ENCODE data around the gene MAPKAP1. TPM values are rescaled to one million over a fixed set of nuclear protein-coding genes. Genes with fewer than 3 reads are reported as not detected.
A peak's percentile ranks its signal among the peaks of the same experiment; 100 is the strongest.
"Not testable (repeated sequence)": the region's sequence is repeated elsewhere in the genome, so short reads cannot be mapped to it uniquely, and the experiment has no call there.

The MAPKAP1 gene
- total RNA-seq, 1 donor from 2014 or later: 76.9 TPM

DNA sequence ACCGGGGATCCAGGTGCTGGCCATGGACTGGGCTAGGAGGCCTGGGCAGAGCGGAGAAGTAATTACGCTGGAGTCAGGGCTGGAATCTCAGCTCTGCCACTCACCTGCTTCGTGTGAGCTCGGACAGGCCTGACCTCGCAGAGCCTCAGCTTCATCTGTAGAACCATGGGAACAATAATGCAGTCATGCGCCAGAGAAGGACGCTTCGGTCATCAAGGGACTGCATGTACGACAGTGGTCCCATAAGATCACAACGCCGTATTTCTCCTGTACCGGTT is 300.3 kb downstream of the MAPKAP1 start:
- no peak for TF ChIP-seq CTCF (IDR thresholded peaks at IDR 0.05)
- no peak for DNase-seq (ENCODE audit: extremely low spot score, unreplicated experiment)
- Mint-ChIP-seq H3K36me3 (ENCODE audit: unreplicated experiment) (peaks cover 2% of the 10 kb centered on the region), H3K4me1 (ENCODE audit: unreplicated experiment) (peaks cover 6% of the 10 kb centered on the region), H3K27me3 (ENCODE audit: unreplicated experiment) (no peaks in the 10 kb centered on the region), H3K4me3 (ENCODE audit: unreplicated experiment) (peak overlapping the region; percentile 14), H3K9me3 (ENCODE audit: unreplicated experiment) (no peaks in the 10 kb centered on the region), H3K27ac (ENCODE audit: unreplicated experiment) (no peak overlapping the region)

DNA sequence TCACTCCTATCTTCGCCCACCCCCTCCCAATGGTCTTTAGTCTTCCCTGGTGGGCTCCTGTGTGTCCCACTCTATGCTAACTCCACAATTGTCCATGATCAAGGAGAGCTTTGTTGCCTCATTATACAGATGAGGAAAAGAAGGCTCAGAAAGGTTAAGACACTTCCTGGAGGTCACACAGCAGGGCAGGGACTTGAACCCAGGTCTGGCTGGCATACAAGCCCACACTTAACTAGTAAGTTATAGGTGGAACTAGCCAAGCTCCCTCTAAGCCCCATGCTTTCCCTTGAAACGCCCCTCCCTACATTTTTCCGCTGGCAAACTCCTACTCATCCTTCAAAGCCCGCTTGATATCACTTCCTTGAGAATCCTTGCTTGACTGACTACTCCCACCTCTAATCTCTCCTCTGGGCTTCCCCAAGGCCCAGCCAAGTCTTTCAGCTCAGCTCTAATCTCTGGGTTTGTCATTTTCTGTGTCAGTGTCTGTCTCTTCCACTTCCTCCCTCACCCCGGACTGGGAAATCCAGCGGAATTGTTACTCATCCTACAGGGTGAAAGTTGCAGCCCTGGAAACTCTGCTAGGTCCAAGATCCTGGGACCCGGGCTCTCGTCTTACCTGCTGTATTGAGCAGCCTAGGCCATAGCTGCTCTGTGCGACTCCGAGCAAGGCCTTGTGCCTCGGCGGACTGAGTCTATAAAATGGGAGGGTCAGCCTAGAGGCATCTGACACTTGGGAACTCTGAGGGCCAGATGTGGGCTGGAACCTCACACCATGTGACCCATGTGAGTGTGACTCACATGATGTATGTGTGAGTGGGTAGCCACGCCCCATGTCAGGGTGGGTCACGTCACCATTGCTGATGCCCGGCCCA is 300.8 kb downstream of the MAPKAP1 start:
- Mint-ChIP-seq H3K27me3 (ENCODE audit: unreplicated experiment) (no peaks in the 10 kb centered on the region), H3K4me3 (ENCODE audit: unreplicated experiment) (no peak overlapping the region), H3K9me3 (ENCODE audit: unreplicated experiment) (no peaks in the 10 kb centered on the region), H3K27ac (ENCODE audit: unreplicated experiment) (no peak overlapping the region), H3K4me1 (ENCODE audit: unreplicated experiment) (peaks cover 6% of the 10 kb centered on the region), H3K36me3 (ENCODE audit: unreplicated experiment) (no peaks in the 10 kb centered on the region)
- TF ChIP-seq CTCF (IDR thresholded peaks at IDR 0.05): no peak
- no peak for DNase-seq (ENCODE audit: extremely low spot score, unreplicated experiment)

DNA sequence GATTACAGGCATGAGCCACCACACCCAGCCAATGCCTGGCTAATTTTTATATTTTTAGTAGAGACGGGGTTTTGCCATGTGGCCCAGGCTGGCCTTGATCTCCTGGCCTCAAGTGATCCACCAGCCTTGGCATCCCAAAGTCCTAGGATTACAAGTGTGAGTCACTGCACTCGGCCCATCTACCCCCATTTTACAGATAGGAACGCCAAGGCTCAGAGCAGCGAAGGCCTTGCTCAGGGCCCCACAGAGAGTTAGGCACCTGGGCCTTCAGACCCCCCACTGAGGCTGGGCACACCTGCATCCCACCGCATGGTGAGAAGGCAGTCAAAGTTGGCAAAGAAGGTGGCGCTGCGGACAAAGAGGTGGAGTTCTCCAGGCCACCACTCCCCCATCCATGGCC is 302.3 kb downstream of the MAPKAP1 start:
- H3K4me1 Mint-ChIP-seq (ENCODE audit: unreplicated experiment): peaks cover 6% of the 10 kb centered on the region

GRCh38 chr9:125400725-125401716 is 306.0 kb downstream of the MAPKAP1 start:
- Mint-ChIP-seq H3K4me3 (ENCODE audit: unreplicated experiment) (no peak overlapping the region), H3K9me3 (ENCODE audit: unreplicated experiment) (no peaks in the 10 kb centered on the region), H3K27ac (ENCODE audit: unreplicated experiment) (no peak overlapping the region), H3K36me3 (ENCODE audit: unreplicated experiment) (no peaks in the 10 kb centered on the region), H3K27me3 (ENCODE audit: unreplicated experiment) (no peaks in the 10 kb centered on the region), H3K4me1 (ENCODE audit: unreplicated experiment) (no peaks in the 10 kb centered on the region)
- no peak for DNase-seq (ENCODE audit: extremely low spot score, unreplicated experiment)
- no peak for TF ChIP-seq CTCF (IDR thresholded peaks at IDR 0.05)

More for the DNA sequence above, 302.3 kb downstream of the MAPKAP1 start:
- Mint-ChIP-seq H3K4me3 (ENCODE audit: unreplicated experiment) (no peak overlapping the region), H3K9me3 (ENCODE audit: unreplicated experiment) (no peaks in the 10 kb centered on the region), H3K36me3 (ENCODE audit: unreplicated experiment) (no peaks in the 10 kb centered on the region), H3K27ac (ENCODE audit: unreplicated experiment) (no peak overlapping the region), H3K27me3 (ENCODE audit: unreplicated experiment) (no peaks in the 10 kb centered on the region)
- no peak for DNase-seq (ENCODE audit: extremely low spot score, unreplicated experiment)
- no peak for TF ChIP-seq CTCF (IDR thresholded peaks at IDR 0.05)

- not testable (repeated sequence) for H3K4me1 Mint-ChIP-seq (ENCODE audit: unreplicated experiment); H3K27ac Mint-ChIP-seq (ENCODE audit: unreplicated experiment); H3K9me3 Mint-ChIP-seq (ENCODE audit: unreplicated experiment); H3K27me3 Mint-ChIP-seq (ENCODE audit: unreplicated experiment); H3K36me3 Mint-ChIP-seq (ENCODE audit: unreplicated experiment); DNase-seq (ENCODE audit: extremely low spot score, unreplicated experiment); H3K4me3 Mint-ChIP-seq (ENCODE audit: unreplicated experiment)
These were observed 306.8 kb downstream of the MAPKAP1 start for GRCh38 chr9:125400232-125400631.
